Measurements from ENCODE around the gene SPATA9. TPM values are rescaled to one million over a fixed set of nuclear protein-coding genes. Genes with fewer than 3 reads are reported as not detected.

The SPATA9 gene
- polyA plus RNA-seq, 1 experiment, result 0.53 TPM

DNA sequence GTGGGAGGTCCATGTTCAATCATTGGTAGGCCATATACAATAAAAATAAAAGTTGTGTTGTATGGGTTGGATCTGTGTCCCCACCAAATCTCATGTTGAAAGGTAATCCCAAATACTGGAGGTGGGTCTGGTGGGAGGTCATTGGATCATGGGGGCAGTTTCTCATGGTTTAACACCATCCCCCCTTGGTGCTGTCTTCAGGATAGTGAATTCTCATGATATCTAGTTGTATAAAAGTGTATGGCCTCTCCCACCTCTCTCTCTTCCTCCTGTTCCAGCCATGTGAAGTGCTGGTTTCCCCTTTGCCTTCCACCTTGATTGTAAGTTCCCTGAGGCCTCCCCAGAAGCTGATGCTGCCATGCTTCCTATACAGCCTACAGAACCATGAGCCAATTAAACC lies 15.1 kb downstream of the SPATA9 start:
- ChIA-PET POLR2A (no interaction called here), CTCF (interaction anchor here (0.8 to 5.9 kb wide), 5 partner anchors 23 to 185 kb away, joined by 3 to 54 read pairs (median 4); partner anchors contain the start of gene RHOBTB3)
- H3K4me3 ChIP-seq (ENCODE audit: low read depth, low read length), result no peak overlapping the region
- DNase-seq (ENCODE audit: low read depth), result no peak
- no peaks in the 10 kb centered on the region for H3K36me3 ChIP-seq (ENCODE audit: control insufficient read depth, insufficient read depth, low read length)
- no peaks in the 10 kb centered on the region for H3K27me3 ChIP-seq (ENCODE audit: control insufficient read depth, insufficient read depth, low read length)
- TF ChIP-seq, protein P1, sequence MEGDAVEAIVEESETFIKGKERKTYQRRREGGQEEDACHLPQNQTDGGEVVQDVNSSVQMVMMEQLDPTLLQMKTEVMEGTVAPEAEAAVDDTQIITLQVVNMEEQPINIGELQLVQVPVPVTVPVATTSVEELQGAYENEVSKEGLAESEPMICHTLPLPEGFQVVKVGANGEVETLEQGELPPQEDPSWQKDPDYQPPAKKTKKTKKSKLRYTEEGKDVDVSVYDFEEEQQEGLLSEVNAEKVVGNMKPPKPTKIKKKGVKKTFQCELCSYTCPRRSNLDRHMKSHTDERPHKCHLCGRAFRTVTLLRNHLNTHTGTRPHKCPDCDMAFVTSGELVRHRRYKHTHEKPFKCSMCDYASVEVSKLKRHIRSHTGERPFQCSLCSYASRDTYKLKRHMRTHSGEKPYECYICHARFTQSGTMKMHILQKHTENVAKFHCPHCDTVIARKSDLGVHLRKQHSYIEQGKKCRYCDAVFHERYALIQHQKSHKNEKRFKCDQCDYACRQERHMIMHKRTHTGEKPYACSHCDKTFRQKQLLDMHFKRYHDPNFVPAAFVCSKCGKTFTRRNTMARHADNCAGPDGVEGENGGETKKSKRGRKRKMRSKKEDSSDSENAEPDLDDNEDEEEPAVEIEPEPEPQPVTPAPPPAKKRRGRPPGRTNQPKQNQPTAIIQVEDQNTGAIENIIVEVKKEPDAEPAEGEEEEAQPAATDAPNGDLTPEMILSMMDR (IDR thresholded peaks at IDR 0.05; ENCODE audit: insufficient read depth, low read depth, low read length), result no peak

DNA sequence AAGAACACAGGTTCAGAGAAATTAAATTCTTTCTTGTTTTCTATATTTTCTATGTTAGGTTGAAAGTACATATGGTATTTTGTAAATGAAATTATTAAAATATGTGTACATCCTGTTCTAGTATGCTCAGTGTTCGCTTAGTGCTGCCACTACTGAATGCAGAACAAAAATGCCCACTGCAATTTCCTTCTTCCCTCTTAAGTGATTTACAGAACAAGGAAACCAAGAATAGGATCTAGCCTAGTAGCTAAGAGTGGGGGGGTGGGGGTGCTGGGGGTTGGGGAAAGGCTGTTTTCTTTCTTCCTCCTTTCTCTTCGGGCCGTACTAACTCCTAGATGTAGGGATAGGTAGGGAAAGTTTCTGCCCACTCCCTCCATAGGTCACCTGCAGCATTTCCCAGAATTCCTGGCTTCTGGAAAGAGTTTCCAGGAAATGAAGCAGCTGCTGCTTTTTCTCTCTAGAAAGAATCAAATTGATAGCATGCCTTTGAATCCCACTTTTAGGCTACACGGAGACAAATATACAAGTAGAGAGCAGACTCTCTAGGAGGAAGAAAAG lies 15.7 kb downstream of the SPATA9 start:
- H3K36me3 ChIP-seq (ENCODE audit: control insufficient read depth, insufficient read depth, low read length), result no peaks in the 10 kb centered on the region
- POLR2A ChIA-PET, result no interaction called here

DNA sequence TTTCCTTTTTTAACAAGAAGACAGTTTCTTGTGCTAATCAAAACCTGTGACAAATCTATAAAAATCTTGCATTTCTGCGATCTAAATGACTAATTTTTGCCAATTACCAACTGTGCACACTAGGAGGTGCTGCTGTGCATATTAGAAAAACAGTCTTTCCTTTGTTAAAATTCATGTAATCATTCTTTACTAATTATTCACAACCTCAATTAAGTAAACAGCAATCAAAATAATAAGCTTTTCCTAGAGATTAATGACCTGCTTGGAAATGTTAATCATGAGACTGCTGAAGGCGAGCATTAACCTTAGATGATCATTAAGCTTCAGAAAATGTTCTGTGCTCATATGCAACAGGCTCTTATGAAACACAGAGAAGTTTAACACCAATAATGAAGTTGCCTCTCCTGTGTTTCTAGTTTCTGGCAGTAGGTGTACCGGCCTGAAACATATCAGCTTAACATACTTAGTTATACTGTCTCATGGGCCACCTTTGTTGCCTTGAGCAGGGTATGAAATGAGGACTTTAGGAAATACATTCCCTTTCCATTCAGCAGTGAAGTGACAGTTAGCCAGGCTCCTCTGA lies 18.5 kb downstream of the SPATA9 start:
- ChIA-PET POLR2A (no interaction called here), CTCF (interaction anchor here (0.7 to 5.9 kb wide), 26 partner anchors 9 to 184 kb away, joined by 3 to 54 read pairs (median 4); partner anchors contain the start of genes RFESD and RHOBTB3)
- peak; percentile 14 for DNase-seq (ENCODE audit: low read depth)
- TF ChIP-seq, protein P1 (IDR thresholded peaks at IDR 0.05; ENCODE audit: insufficient read depth, low read depth, low read length), result peak; percentile 77
- Histone ChIP-seq H3K27me3 (ENCODE audit: control insufficient read depth, insufficient read depth, low read length) (no peaks in the 10 kb centered on the region), H3K36me3 (ENCODE audit: control insufficient read depth, insufficient read depth, low read length) (no peaks in the 10 kb centered on the region), H3K4me3 (ENCODE audit: low read depth, low read length) (no peak overlapping the region)

More for the DNA sequence above, 15.7 kb downstream of the SPATA9 start:
- Histone ChIP-seq H3K4me3 (ENCODE audit: low read depth, low read length) (no peak overlapping the region), H3K27me3 (ENCODE audit: control insufficient read depth, insufficient read depth, low read length) (no peaks in the 10 kb centered on the region)
- CTCF ChIA-PET, result interaction anchor here (0.8 to 5.9 kb wide), 5 partner anchors 22 to 186 kb away, joined by 3 to 54 read pairs (median 4); partner anchors contain the start of gene RHOBTB3
- TF ChIP-seq, protein P1 (IDR thresholded peaks at IDR 0.05; ENCODE audit: insufficient read depth, low read depth, low read length), result no peak
- DNase-seq (ENCODE audit: low read depth), result no peak

DNA sequence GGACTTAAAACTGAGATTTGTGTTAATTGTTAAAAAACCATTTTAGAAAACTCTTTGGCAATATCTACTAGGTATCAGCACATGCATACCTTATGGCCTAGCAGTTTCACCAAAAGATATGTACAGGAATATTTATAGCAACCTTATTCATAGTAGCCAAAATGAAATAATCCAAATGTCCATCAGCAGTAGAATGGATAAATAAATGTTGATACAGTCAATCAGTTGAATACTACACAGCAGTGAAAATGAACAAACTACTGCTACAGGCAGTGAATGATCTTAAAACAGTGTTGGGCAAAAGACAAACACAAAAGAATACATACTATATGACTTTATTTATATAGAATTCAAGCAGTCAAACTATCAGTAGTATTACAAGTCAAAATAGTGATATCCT lies 19.8 kb downstream of the SPATA9 start:
- Histone ChIP-seq H3K4me3 (ENCODE audit: low read depth, low read length) (no peak overlapping the region), H3K27me3 (ENCODE audit: control insufficient read depth, insufficient read depth, low read length) (no peaks in the 10 kb centered on the region), H3K36me3 (ENCODE audit: control insufficient read depth, insufficient read depth, low read length) (no peaks in the 10 kb centered on the region)
- TF ChIP-seq, protein P1 (IDR thresholded peaks at IDR 0.05; ENCODE audit: insufficient read depth, low read depth, low read length), result no peak
- ChIA-PET POLR2A (no interaction called here), CTCF (interaction anchor here (0.7 to 5.9 kb wide), 9 partner anchors 8 to 186 kb away, joined by 3 to 54 read pairs (median 9); partner anchors contain the start of gene RHOBTB3)
- no peak for DNase-seq (ENCODE audit: low read depth)

DNA sequence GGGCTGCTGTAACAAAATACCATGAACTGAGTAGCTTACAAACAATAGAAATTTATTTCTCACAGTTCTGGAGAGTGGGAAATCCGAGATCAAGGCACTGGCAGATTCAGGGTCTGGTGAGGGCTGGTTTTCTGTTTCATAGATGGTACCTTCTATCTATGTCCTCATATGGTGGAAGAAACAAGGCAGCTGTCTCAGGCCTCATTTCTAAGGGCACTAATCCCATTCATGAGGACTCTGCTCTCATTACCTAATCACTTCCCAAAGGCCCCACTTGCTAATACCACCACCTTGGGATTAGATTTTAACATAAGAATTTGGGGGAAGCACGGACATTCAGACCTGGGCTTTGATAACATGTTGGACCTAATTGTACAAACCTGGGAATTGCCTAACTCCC lies 22.7 kb downstream of the SPATA9 start:
- DNase-seq (ENCODE audit: low read depth), result no peak
- ChIA-PET CTCF (interaction anchor here (1.6 kb wide), 1 partner anchor 13 kb away, joined by 5 read pairs; the partner anchor contains the start of gene RFESD), POLR2A (no interaction called here)
- Histone ChIP-seq H3K27me3 (ENCODE audit: control insufficient read depth, insufficient read depth, low read length) (no peaks in the 10 kb centered on the region), H3K36me3 (ENCODE audit: control insufficient read depth, insufficient read depth, low read length) (no peaks in the 10 kb centered on the region), H3K4me3 (ENCODE audit: low read depth, low read length) (no peak overlapping the region)
- TF ChIP-seq, protein P1 (IDR thresholded peaks at IDR 0.05; ENCODE audit: insufficient read depth, low read depth, low read length), result no peak

Measured in BJ (cell line).